Pancreas (tissue), 10 donors: ENCODE measurements around the gene SLC25A36. TPM values are rescaled to one million over a fixed set of nuclear protein-coding genes. Genes with fewer than 3 reads are reported as not detected.
A peak's percentile ranks its signal among the peaks of the same experiment; 100 is the strongest.
"Not testable (repeated sequence)": the region's sequence is repeated elsewhere in the genome, so short reads cannot be mapped to it uniquely, and the experiment has no call there.

Source experiments
- ATAC-seq, 4 donors: fragments of 200-7000 bp; cut with Tn5 transposase; one replicate each; pipeline versions ENCODE4 v1.8.0 to v1.9.1; 2020; ENCODE audit warnings: mild to moderate bottlenecking in 4 of 4, moderate library complexity in 4 of 4
- DNase-seq, 6 donors: peaks; one replicate each; pipeline ENCODE4 v3.0.0-alpha.2; 2020
- FAIRE-seq: peaks from 2 replicates; lab custom pipeline; 2012; peaks lifted over from hg19 to GRCh38; lab: Jason Lieb, UNC
- H3K27ac ChIP-seq, 4 donors: fragments of 200-600 bp; sonication (generic); 1 replicate in 3 of 4; 2 replicates in 1 of 4; pipeline versions ENCODE4 v1.5.0 to v1.8.0; 2020
- H3K27me3 ChIP-seq, 4 donors: fragments of 200-600 bp; one replicate each; pipeline ENCODE4 v1.8.0; 2021
- H3K36me3 ChIP-seq, 3 donors: fragments of 200-600 bp; sonication (generic) in 1 of 3; one replicate each; pipeline versions ENCODE4 v1.5.0 to v1.8.0; 2020 to 2021
- H3K4me1 ChIP-seq, 3 donors: fragments of 200-600 bp; one replicate each; pipeline ENCODE4 v1.8.0; 2021
- H3K4me3 ChIP-seq, 4 donors: fragments of 200-600 bp; sonication (generic) in 2 of 4; one replicate each; pipeline versions ENCODE4 v1.5.0 to v1.8.0; 2020 to 2021
- H3K9me3 ChIP-seq, 4 donors: fragments of 200-600 bp; one replicate each; pipeline ENCODE4 v1.8.0; 2021
- CTCF ChIP-seq, 4 donors: fragments of 200-600 bp; sonication (generic) in 3 of 4; IDR thresholded peaks; one replicate each; pipeline versions ENCODE4 v1.5.0 to v1.8.0; 2021; ENCODE audit warnings: antibody characterized with exemption in 4 of 4
- WGBS, 2 donors: extraction: QIAGEN DNeasy Blood & Tissue Kit; methylation state at CpG; one replicate each; pipeline ENCODE4 v1.1.7; 2013; 5-methylcytosine and 5-hydroxymethylcytosine counted together
- intact Hi-C, 3 donors: fragments of 100-400 bp; cut with DNase I; formaldehyde crosslinking; loops; one replicate each; pipeline versions ENCODE4 v1.11.1 to v1.14.2; 2022
- polyA plus RNA-seq, 2 donors: library from polyadenylated mRNA; stranded (reverse); fragments of 200-250 nt; gene quantifications; one replicate each; pipeline ENCODE4 v1.2.3, GENCODE V29; 2013
- total RNA-seq, 6 donors: library from RNA; stranded (reverse); fragmentation: NEBNext Ultra II Directional in 4 of 6; extraction: Animal tissue kit (Norgen Biotek cat#: 25700) in 4 of 6; gene quantifications; one replicate each; pipeline versions ENCODE4 v1.2.1 to v1.2.4, GENCODE V29; 2021 to 2023
- donor health status: healthy with polysubstance abuse.
- donor health status: DM: no; HTN: no; CAD: no; lungs with moderate emphysema.
- donor health status: DM: no; HTN: no; CAD: no.
- donor health status: control.
- donor health status: control.
- donor health status: Bipolar disorder and iron deficiency.
- donor health status: DM: yes; HTN: yes; CAD: no.
- donor health status: DM: no; HTN: no; CAD: no.
- donor health status: DM: no; HTN: no; CAD: no.
- donor health status: DM: yes; HTN: yes; CAD: no.

The SLC25A36 gene
- total and polyA plus RNA-seq, 8 donors: 17.3 to 93.6 (median 45.0) TPM

- no peak for ATAC-seq
- Histone ChIP-seq H3K27me3 (no peaks in the 10 kb centered on the region), H3K27ac (peak overlapping the region in 1 of 4 donors; percentile 1), H3K36me3 (no peaks in the 10 kb centered on the region), H3K4me1 (peaks cover 19 to 75% (median 51%) of the 10 kb centered on the region in 3 donors), H3K4me3 (no peak overlapping the region), H3K9me3 (no peaks in the 10 kb centered on the region)
- no peak for TF ChIP-seq CTCF (IDR thresholded peaks at IDR 0.05)
- WGBS, 2 donors: 80 to 83% methylated on average over 5 of the region's 5 CpGs
- intact Hi-C loops: no loop called here
- no peak for DNase-seq
- no peak for FAIRE-seq
Measured at GRCh38 chr3:140948460-140949249, 7.0 kb downstream of the SLC25A36 start.

GRCh38 chr3:140950144-140950543, 8.5 kb downstream of the SLC25A36 start:
- H3K27ac ChIP-seq: no peak overlapping the region
- H3K4me1 ChIP-seq: peaks cover 13 to 66% (median 44%) of the 10 kb centered on the region in 3 donors
- intact Hi-C loops: no loop called here
- no peaks in the 10 kb centered on the region for H3K9me3 ChIP-seq
- 50 to 61% methylated on average over 1 of the region's 1 CpG for WGBS, 2 donors
- H3K4me3 ChIP-seq: no peak overlapping the region
- DNase-seq (no peak), ATAC-seq (peak; percentile 18 to 37 (median 26)), FAIRE-seq (no peak)
- H3K36me3 ChIP-seq: no peaks in the 10 kb centered on the region
- no peak for TF ChIP-seq CTCF (IDR thresholded peaks at IDR 0.05)
- no peaks in the 10 kb centered on the region for H3K27me3 ChIP-seq

DNA sequence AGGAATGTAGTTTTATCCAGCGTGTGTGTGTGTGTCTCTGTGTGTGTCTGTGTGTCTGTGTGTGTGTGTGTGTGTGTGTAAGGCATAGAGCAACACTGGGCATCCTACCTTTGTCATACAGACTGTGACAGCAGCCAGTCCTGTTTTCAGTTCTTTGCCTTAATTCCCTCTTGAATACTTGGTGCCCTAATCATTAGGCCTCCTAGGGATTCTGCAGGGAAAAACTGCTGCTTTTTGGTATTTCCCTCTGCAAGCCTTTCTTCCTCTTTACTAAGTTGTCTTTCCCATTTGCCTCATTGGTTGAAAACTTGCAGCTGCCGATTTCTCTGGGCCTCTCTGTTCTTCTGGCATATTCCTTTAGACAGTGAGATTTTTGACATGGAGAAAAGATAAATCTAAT, 9.2 kb downstream of the SLC25A36 start:
- no peak overlapping the region for H3K4me3 ChIP-seq
- TF ChIP-seq CTCF (IDR thresholded peaks at IDR 0.05): no peak
- H3K4me1 ChIP-seq: peaks cover 13 to 59% (median 50%) of the 10 kb centered on the region in 3 donors
- no peaks in the 10 kb centered on the region for H3K9me3 ChIP-seq
- no peaks in the 10 kb centered on the region for H3K27me3 ChIP-seq
- DNase-seq (no peak), FAIRE-seq (no peak), ATAC-seq (no peak)
- no peak overlapping the region for H3K27ac ChIP-seq
- H3K36me3 ChIP-seq: no peaks in the 10 kb centered on the region
- intact Hi-C loops: no loop called here
- WGBS, 2 donors: 66 to 72% methylated on average over 2 of the region's 2 CpGs

DNA sequence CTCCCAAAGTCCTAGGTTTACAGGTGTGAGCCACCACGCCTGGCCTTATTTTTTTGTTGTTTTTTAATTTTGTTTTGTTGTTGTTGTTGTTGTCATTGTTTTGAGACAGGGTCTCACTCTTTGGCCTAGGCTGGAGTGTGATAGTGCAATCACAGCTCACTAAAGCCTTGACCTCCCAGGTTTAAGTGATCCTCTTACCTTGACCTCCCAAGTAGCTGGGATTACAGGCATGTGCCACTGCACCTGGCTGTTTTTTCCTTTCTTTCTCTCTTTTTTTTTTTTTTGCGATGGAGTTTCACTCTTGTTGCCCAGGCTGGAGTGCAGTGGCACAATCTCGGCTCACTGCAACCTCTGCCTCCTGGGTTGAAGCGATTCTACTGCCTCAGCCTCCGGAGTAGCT, 10.1 kb downstream of the SLC25A36 start:
- ATAC-seq, FAIRE-seq, intact Hi-C loops, H3K4me3 ChIP-seq, H3K27me3 ChIP-seq, DNase-seq, H3K9me3 ChIP-seq, H3K36me3 ChIP-seq: not testable (repeated sequence)
- Histone ChIP-seq H3K27ac (peak overlapping the region in 2 of 4 donors; percentile 4 to 10), H3K4me1 (peaks cover 13 to 56% (median 52%) of the 10 kb centered on the region in 3 donors)
- 54 to 56% methylated on average over 5 of the region's 5 CpGs for WGBS, 2 donors

DNA sequence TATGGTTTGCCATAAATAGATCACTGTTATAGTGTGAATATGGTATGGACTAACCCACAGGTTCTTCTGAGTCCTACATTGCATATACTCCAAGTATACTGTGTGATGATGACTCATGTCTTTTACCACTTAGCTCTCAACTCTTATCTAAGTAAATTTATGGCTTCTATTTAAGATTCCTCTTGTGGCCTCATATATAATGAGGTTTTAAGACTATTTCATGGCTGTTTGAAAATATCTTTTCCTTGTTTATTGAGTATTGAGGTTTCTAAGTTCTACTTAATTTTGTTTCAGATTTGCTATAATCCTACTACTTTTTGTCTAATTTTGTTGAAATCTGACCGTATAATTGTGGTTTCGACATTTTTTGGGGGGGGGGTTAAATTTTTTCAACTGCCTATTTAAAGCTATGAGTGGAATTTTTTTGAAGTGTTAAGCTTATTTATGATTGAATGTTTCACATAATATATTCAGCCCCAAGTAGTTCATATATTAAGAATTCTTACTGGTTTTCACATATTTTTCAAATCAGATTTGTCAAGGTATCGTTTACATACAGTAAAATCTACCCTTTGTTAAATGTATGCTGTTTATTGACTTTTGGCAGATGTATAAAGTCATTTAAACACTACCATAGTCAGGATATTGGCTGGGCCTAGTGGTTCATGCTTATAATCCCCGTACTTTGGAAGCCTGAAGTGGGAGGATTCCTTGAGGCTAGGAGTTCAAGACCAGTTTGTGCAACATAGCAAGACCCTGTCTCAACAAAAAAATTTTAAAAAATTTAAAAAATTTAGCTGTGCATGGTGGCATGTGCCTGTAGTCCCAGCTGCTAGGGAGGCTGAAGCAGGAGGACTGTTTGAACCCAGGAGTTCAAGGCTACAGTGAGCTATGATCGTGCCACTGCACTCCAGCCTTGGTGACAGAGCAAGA, 11.7 kb downstream of the SLC25A36 start:
- Histone ChIP-seq H3K27me3 (no peaks in the 10 kb centered on the region), H3K9me3 (no peaks in the 10 kb centered on the region), H3K4me1 (peaks cover 13 to 49% (median 48%) of the 10 kb centered on the region in 3 donors), H3K36me3 (no peaks in the 10 kb centered on the region), H3K4me3 (no peak overlapping the region), H3K27ac (no peak overlapping the region)
- ATAC-seq (peak in 1 of 4 donors; percentile 35), FAIRE-seq (no peak), DNase-seq (no peak)
- no peak for TF ChIP-seq CTCF (IDR thresholded peaks at IDR 0.05)
- intact Hi-C loops: no loop called here
- WGBS, 2 donors: 73 to 74% methylated on average over 5 of the region's 5 CpGs
